Left lung (tissue), 10 donors: Measurements from ENCODE around the gene WDR49. TPM values are rescaled to one million over a fixed set of nuclear protein-coding genes. Genes with fewer than 3 reads are reported as not detected.

ENCODE experiments used
- ATAC-seq: fragments of 200-7000 bp; cut with Tn5 transposase; one replicate; pipeline ENCODE4 v1.9.1; 2020; ENCODE audit warnings: moderate library complexity
- DNase-seq, 4 donors: peaks; one replicate each; pipeline ENCODE4 v3.0.0-alpha.2; 2013 to 2020
- H3K27ac ChIP-seq, 2 donors: fragments of 200-600 bp; sonication (generic) in 1 of 2; one replicate each; pipeline versions ENCODE4 v1.5.0 to v1.8.0; 2020 to 2021
- H3K27me3 ChIP-seq, 2 donors: fragments of 200-600 bp; sonication (generic) in 1 of 2; one replicate each; pipeline versions ENCODE4 v1.5.0 to v1.8.0; 2020 to 2021
- H3K36me3 ChIP-seq, 2 donors: fragments of 200-600 bp; sonication (generic) in 1 of 2; one replicate each; pipeline versions ENCODE4 v1.5.0 to v1.8.0; 2020 to 2021
- H3K4me1 ChIP-seq, 2 donors: fragments of 200-600 bp; one replicate each; pipeline ENCODE4 v1.8.0; 2021
- H3K4me3 ChIP-seq, 2 donors: fragments of 200-600 bp; sonication (generic) in 1 of 2; one replicate each; pipeline versions ENCODE4 v1.5.0 to v1.8.0; 2020 to 2021; ENCODE audit warnings: mild to moderate bottlenecking in 1 of 2
- H3K9me3 ChIP-seq, 2 donors: fragments of 200-600 bp; sonication (generic) in 1 of 2; one replicate each; pipeline versions ENCODE4 v1.5.0 to v1.8.0; 2020 to 2021
- CTCF ChIP-seq, 2 donors: fragments of 200-600 bp; sonication (generic) in 1 of 2; IDR thresholded peaks; one replicate each; pipeline versions ENCODE4 v1.5.0 to v1.8.0; 2021; ENCODE audit warnings: antibody characterized with exemption in 2 of 2
- intact Hi-C, 2 donors: fragments of 100-400 bp; cut with DNase I; formaldehyde crosslinking; loops; one replicate each; pipeline versions ENCODE4 v1.11.2 to v1.14.2; 2022
- polyA plus RNA-seq, 6 donors: library from polyadenylated mRNA; unstranded; fragments of 120-200 nt; gene quantifications; one replicate each; pipeline ENCODE4 v1.2.1, GENCODE V29; 2013; ENCODE audit not compliant: insufficient read length in 6 of 6
- total RNA-seq, 2 donors: library from RNA; stranded (reverse); fragmentation: NEBNext Ultra II Directional; extraction: Animal tissue kit (Norgen Biotek cat#: 25700); gene quantifications; one replicate each; pipeline ENCODE4 v1.2.1, GENCODE V29; 2021
- donor health status: DM: no; HTN: yes; CAD: no.
- donor health status: DM: no; HTN: no; CAD: no.

The WDR49 gene
- total and polyA plus RNA-seq, 8 donors = 0.99 to 6.0 (median 2.5) TPM

- no peaks in the 10 kb centered on the region for H3K36me3 ChIP-seq
- DNase-seq (no peak), ATAC-seq (no peak)
- no peak for TF ChIP-seq CTCF (IDR thresholded peaks at IDR 0.05)
- no peaks in the 10 kb centered on the region for H3K27me3 ChIP-seq
- H3K9me3 ChIP-seq = no peaks in the 10 kb centered on the region
- intact Hi-C loops = no loop called here
- H3K4me3 ChIP-seq = no peak overlapping the region
- no peak overlapping the region for H3K27ac ChIP-seq
- no peaks in the 10 kb centered on the region for H3K4me1 ChIP-seq
Observed at GRCh38 chr3:167507954-167508353, 145.8 kb downstream of the WDR49 start.

- Histone ChIP-seq H3K36me3 (no peaks in the 10 kb centered on the region), H3K9me3 (no peaks in the 10 kb centered on the region), H3K4me3 (no peak overlapping the region), H3K27me3 (no peaks in the 10 kb centered on the region), H3K27ac (no peak overlapping the region), H3K4me1 (no peaks in the 10 kb centered on the region)
- no peak for TF ChIP-seq CTCF (IDR thresholded peaks at IDR 0.05)
- ATAC-seq = no peak
- intact Hi-C loops = no loop called here
- no peak for DNase-seq
Observed at GRCh38 chr3:167502401-167502800, 151.3 kb downstream of the WDR49 start.

GRCh38 chr3:167501941-167502340, 151.8 kb downstream of the WDR49 start:
- DNase-seq (no peak), ATAC-seq (no peak)
- no peak for TF ChIP-seq CTCF (IDR thresholded peaks at IDR 0.05)
- H3K27ac ChIP-seq = no peak overlapping the region
- no peaks in the 10 kb centered on the region for H3K36me3 ChIP-seq
- H3K4me3 ChIP-seq = no peak overlapping the region
- H3K4me1 ChIP-seq = no peaks in the 10 kb centered on the region
- no peaks in the 10 kb centered on the region for H3K27me3 ChIP-seq
- intact Hi-C loops = no loop called here
- H3K9me3 ChIP-seq = no peaks in the 10 kb centered on the region

- DNase-seq = peak in 1 of 4 donors; percentile 23
- no peaks in the 10 kb centered on the region for H3K9me3 ChIP-seq
- no peaks in the 10 kb centered on the region for H3K27me3 ChIP-seq
- no peaks in the 10 kb centered on the region for H3K36me3 ChIP-seq
- no peak for ATAC-seq
- no peak overlapping the region for H3K27ac ChIP-seq
- TF ChIP-seq CTCF (IDR thresholded peaks at IDR 0.05) = no peak
- no peaks in the 10 kb centered on the region for H3K4me1 ChIP-seq
- no peak overlapping the region for H3K4me3 ChIP-seq
- intact Hi-C loops = no loop called here
Observed at GRCh38 chr3:167497903-167498302, 155.8 kb downstream of the WDR49 start.

- Histone ChIP-seq H3K4me3 (no peak overlapping the region), H3K27ac (no peak overlapping the region), H3K36me3 (no peaks in the 10 kb centered on the region), H3K9me3 (no peaks in the 10 kb centered on the region), H3K4me1 (no peaks in the 10 kb centered on the region), H3K27me3 (no peaks in the 10 kb centered on the region)
- intact Hi-C loops = no loop called here
- no peak for TF ChIP-seq CTCF (IDR thresholded peaks at IDR 0.05)
- DNase-seq (no peak), ATAC-seq (no peak)
Observed at GRCh38 chr3:167493244-167493643, 160.5 kb downstream of the WDR49 start.
